Testis (tissue), 2 donors: ENCODE results near the gene PZP.

Experiments used
- POLR2A ChIP-seq: fragments of 450-650 bp; IDR thresholded peaks from one replicate; pipeline ENCODE4 v1.6.1; 2017; ENCODE audit warnings: antibody characterized with exemption, mild to moderate bottlenecking, moderate library complexity
- TF ChIP-seq, protein P1 (sequence below), 3 experiments: fragments of 450-650 bp in 2 of 3; fragments of 200-600 bp in 1 of 3; sonication (generic) in 1 of 3; IDR thresholded peaks; one replicate each; pipeline ENCODE4 v1.5.1; 2016 to 2019; ENCODE audit warnings: antibody characterized with exemption in 3 of 3, mild to moderate bottlenecking in 2 of 3, moderate library complexity in 1 of 3

DNA sequence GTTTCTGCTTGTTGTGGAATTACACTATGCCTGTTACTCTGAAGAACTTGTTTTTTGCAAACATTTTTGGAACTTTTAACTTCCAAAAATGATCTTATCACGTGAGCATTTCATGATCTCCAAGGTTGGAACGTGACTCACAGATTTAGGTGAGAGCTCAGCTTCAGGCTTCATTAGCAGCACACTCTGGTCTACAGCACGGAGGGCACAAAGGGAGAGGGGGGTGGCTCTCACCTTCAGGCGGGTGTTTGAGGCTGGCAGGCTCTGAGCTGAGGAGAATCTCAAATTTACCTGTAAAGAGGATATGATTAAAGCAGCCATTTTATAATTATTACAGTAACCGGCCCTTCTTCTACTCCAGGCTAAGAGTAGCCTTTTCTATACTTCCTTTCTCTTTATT is 45.3 kb upstream of the PZP start:
- TF ChIP-seq POLR2A: no peak
- TF ChIP-seq, protein P1, sequence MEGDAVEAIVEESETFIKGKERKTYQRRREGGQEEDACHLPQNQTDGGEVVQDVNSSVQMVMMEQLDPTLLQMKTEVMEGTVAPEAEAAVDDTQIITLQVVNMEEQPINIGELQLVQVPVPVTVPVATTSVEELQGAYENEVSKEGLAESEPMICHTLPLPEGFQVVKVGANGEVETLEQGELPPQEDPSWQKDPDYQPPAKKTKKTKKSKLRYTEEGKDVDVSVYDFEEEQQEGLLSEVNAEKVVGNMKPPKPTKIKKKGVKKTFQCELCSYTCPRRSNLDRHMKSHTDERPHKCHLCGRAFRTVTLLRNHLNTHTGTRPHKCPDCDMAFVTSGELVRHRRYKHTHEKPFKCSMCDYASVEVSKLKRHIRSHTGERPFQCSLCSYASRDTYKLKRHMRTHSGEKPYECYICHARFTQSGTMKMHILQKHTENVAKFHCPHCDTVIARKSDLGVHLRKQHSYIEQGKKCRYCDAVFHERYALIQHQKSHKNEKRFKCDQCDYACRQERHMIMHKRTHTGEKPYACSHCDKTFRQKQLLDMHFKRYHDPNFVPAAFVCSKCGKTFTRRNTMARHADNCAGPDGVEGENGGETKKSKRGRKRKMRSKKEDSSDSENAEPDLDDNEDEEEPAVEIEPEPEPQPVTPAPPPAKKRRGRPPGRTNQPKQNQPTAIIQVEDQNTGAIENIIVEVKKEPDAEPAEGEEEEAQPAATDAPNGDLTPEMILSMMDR (IDR thresholded peaks at IDR 0.05): no peak
